ENCODE data around the gene CMTM4. TPM values are rescaled to one million over a fixed set of nuclear protein-coding genes. Genes with fewer than 3 reads are reported as not detected.
"Not testable (repeated sequence)": the region's sequence is repeated elsewhere in the genome, so short reads cannot be mapped to it uniquely, and the experiment has no call there.

Gene CMTM4
- total and polyA plus RNA-seq, 2 of the 4 experiments (the other 2 are of a cell fraction): 9.0 to 14.5 TPM

DNA sequence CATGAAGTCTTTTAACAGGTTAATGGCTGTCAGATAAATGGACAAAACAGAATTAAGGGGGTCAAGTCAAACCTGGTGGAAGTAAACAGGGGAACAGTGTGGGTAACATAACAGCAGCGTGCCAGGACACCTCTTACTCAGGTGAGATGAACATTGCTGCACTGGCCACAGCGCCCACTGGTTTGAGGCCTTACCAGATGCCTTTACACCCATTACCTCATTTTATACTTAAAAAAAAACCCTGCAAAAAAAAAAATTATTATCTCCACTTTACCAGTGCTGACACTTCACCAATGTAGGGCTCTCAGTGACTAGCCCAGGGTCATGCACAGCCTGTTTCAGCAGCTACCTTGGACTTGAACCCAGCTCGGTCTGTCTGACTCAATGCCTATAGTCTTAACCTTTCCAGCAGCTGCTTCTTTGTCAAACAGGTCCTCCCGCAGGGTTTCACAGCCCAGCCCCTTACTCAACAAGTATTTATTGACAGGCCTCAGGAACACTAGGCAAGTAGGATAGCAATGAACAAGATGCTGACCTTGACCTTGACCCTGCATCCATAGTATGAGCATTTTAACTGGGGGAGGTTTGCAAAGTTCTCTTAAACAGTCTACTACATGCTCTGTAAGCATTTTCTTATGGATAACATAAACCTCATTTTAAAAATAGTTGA is 61.9 kb downstream of the CMTM4 start:
- CTCF ChIA-PET: interaction anchor here (0.6 to 4.3 kb wide), 2 partner anchors 15 to 16 kb away, joined by 3 to 18 read pairs; no protein-coding TSS in a partner anchor

DNA sequence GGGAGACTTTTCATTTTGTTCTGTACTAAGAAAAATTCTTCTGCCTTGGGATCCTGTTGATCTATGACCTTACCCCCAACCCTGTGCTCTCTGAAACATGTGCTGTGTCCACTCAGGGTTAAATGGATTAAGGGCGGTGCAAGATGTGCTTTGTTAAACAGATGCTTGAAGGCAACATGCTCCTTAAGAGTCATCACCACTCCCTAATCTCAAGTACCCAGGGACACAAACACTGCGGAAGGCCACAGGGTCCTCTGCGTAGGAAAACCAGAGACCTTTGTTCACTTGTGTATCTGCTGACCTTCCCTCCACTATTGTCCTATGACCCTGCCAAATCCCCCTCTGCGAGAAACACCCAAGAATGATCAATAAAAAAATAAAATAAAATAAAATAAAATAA is 65.0 kb downstream of the CMTM4 start:
- H3K36me3 ChIP-seq (ENCODE audit: control insufficient read depth, insufficient read depth, low read length); H2BK15ac ChIP-seq (ENCODE audit: low read depth, low read length); H4K91ac ChIP-seq (ENCODE audit: insufficient read depth, low read depth, low read length); H3K27me3 ChIP-seq (ENCODE audit: control insufficient read depth, insufficient read depth, low read length); H3K79me1 ChIP-seq (ENCODE audit: low read depth in 1 of 2, low read length in 2 of 2); H4K5ac ChIP-seq (ENCODE audit: low read depth, low read length); H2AFZ ChIP-seq (replicated peaks; ENCODE audit: low read length, poor library complexity); H3K18ac ChIP-seq (ENCODE audit: low read depth, low read length); H2AK9ac ChIP-seq (replicated peaks; ENCODE audit: low read depth, low read length, poor library complexity); H4K20me1 ChIP-seq (ENCODE audit: insufficient read depth, low read length); BruUV-seq (replicated peaks); H3K14ac ChIP-seq (replicated peaks; ENCODE audit: low read depth, low read length); intact Hi-C loops (cut with micrococcal nuclease); H2BK5ac ChIP-seq (ENCODE audit: low read depth, low read length, poor library complexity, severe bottlenecking); DNase-seq; H3K4me3 ChIP-seq (ENCODE audit: insufficient read depth, low read depth, low read length); H3K4me1 ChIP-seq (ENCODE audit: control insufficient read depth, insufficient read depth, low read length); H3K9me1 ChIP-seq (ENCODE audit: insufficient read depth, low read length); CTCF ChIA-PET; H3K27ac ChIP-seq (ENCODE audit: insufficient read depth, low read length); H3K4ac ChIP-seq (ENCODE audit: low read depth, low read length); H3K9ac ChIP-seq (ENCODE audit: low read depth, low read length); H2BK20ac ChIP-seq (ENCODE audit: low read depth, low read length); H3K23ac ChIP-seq (ENCODE audit: low read depth, low read length); POLR2A ChIA-PET (ENCODE audit: unreplicated experiment); H4K8ac ChIP-seq (ENCODE audit: low read depth in 2 of 2, low read length in 2 of 2); H2BK120ac ChIP-seq (ENCODE audit: low read depth, low read length); in situ Hi-C loops (cut with MboI; ENCODE audit: low sequenced_read_pairs); dilution Hi-C loops (cut with HindIII; ENCODE audit: low sequenced_read_pairs, unreplicated experiment); H3K4me2 ChIP-seq (ENCODE audit: low read depth, low read length); H2AK5ac ChIP-seq (ENCODE audit: low read depth, low read length); H3K9me3 ChIP-seq (ENCODE audit: control insufficient read depth, insufficient read depth, low read length); ATAC-seq (ENCODE audit: low read depth); H3K56ac ChIP-seq (ENCODE audit: extremely low read depth, insufficient read depth, low read length): not testable (repeated sequence)
- WGBS, 2 experiments (ENCODE audit: extremely low coverage in 2 of 2, insufficient read length in 1 of 2): no CpG with 5 or more reads among the region's 4 CpGs

More for the DNA sequence above, 61.9 kb downstream of the CMTM4 start:
- H4K20me1 ChIP-seq (ENCODE audit: insufficient read depth, low read length): no peaks in the 10 kb centered on the region
- dilution Hi-C loops (cut with HindIII; ENCODE audit: low sequenced_read_pairs, unreplicated experiment): no loop called here
- peaks cover 6% of the 10 kb centered on the region; the same call in 1 of the 2 replicates for H3K9me1 ChIP-seq (ENCODE audit: insufficient read depth, low read length)
- H2BK5ac ChIP-seq (ENCODE audit: low read depth, low read length, poor library complexity, severe bottlenecking): no peak overlapping the region
- H4K91ac ChIP-seq (ENCODE audit: insufficient read depth, low read depth, low read length): no peak overlapping the region
- intact Hi-C loops (cut with micrococcal nuclease): no loop called here
- no peaks in the 10 kb centered on the region for H3K27me3 ChIP-seq (ENCODE audit: control insufficient read depth, insufficient read depth, low read length)
- 83% methylated on average over 1 of the region's 4 CpGs; no CpG with 5 or more reads in 1 of the 2 experiments for whole genome bisulfite sequencing, 2 experiments (ENCODE audit: extremely low coverage in 2 of 2, insufficient read length in 1 of 2)
- DNase-seq (no peak), ATAC-seq (ENCODE audit: low read depth) (no peak)
- H3K9me3 ChIP-seq (ENCODE audit: control insufficient read depth, insufficient read depth, low read length): no peaks in the 10 kb centered on the region
- H3K23ac ChIP-seq (ENCODE audit: low read depth, low read length): no peak overlapping the region
- no peak overlapping the region for H2AFZ ChIP-seq (replicated peaks; ENCODE audit: low read length, poor library complexity)
- no peak overlapping the region for H4K5ac ChIP-seq (ENCODE audit: low read depth, low read length)
- POLR2A ChIA-PET (ENCODE audit: unreplicated experiment): no interaction called here
- H2AK9ac ChIP-seq (replicated peaks; ENCODE audit: low read depth, low read length, poor library complexity): no peak overlapping the region
- H2BK20ac ChIP-seq (ENCODE audit: low read depth, low read length): no peak overlapping the region
- no peak overlapping the region for H3K18ac ChIP-seq (ENCODE audit: low read depth, low read length)
- no peak overlapping the region for H2BK120ac ChIP-seq (ENCODE audit: low read depth, low read length)
- H3K9ac ChIP-seq (ENCODE audit: low read depth, low read length): no peak overlapping the region
- no peak overlapping the region for H3K4me2 ChIP-seq (ENCODE audit: low read depth, low read length)
- no peak overlapping the region for H2AK5ac ChIP-seq (ENCODE audit: low read depth, low read length)
- H3K4ac ChIP-seq (ENCODE audit: low read depth, low read length): no peak overlapping the region
- H3K79me1 ChIP-seq (ENCODE audit: low read depth in 1 of 2, low read length in 2 of 2): no peaks in the 10 kb centered on the region
- TF ChIP-seq MAFK (IDR thresholded peaks at IDR 0.05; ENCODE audit: low read depth, low read length): no peak
- no peak for TF ChIP-seq NFE2L2 (IDR thresholded peaks at IDR 0.05; ENCODE audit: low read depth, low read length)
- TF ChIP-seq FOS (IDR thresholded peaks at IDR 0.05; ENCODE audit: low read depth, low read length): no peak
- no peak for TF ChIP-seq MXI1 (IDR thresholded peaks at IDR 0.05; ENCODE audit: borderline replicate concordance, low read depth, low read length)
- BruUV-seq (replicated peaks): no TSS peak
- H2BK15ac ChIP-seq (ENCODE audit: low read depth, low read length): no peak overlapping the region
- H3K4me3 ChIP-seq (ENCODE audit: insufficient read depth, low read depth, low read length): no peak overlapping the region
- no peak overlapping the region for H3K14ac ChIP-seq (replicated peaks; ENCODE audit: low read depth, low read length)
- peaks cover 9% of the 10 kb centered on the region for H3K4me1 ChIP-seq (ENCODE audit: control insufficient read depth, insufficient read depth, low read length)
- no peaks in the 10 kb centered on the region for H3K36me3 ChIP-seq (ENCODE audit: control insufficient read depth, insufficient read depth, low read length)
- no peak overlapping the region for H3K27ac ChIP-seq (ENCODE audit: insufficient read depth, low read length)
- H4K8ac ChIP-seq (ENCODE audit: low read depth in 2 of 2, low read length in 2 of 2): no peak overlapping the region
- no peak overlapping the region for H3K56ac ChIP-seq (ENCODE audit: extremely low read depth, insufficient read depth, low read length)
- in situ Hi-C loops (cut with MboI; ENCODE audit: low sequenced_read_pairs): no loop called here

All from IMR-90 (cell line).